ENCODE data around the gene SLC17A1. TPM values are rescaled to one million over a fixed set of nuclear protein-coding genes. Genes with fewer than 3 reads are reported as not detected.

The SLC17A1 gene
- total and polyA plus RNA-seq, 2 of the 4 experiments (the other 2 are of a cell fraction) = not detected

DNA sequence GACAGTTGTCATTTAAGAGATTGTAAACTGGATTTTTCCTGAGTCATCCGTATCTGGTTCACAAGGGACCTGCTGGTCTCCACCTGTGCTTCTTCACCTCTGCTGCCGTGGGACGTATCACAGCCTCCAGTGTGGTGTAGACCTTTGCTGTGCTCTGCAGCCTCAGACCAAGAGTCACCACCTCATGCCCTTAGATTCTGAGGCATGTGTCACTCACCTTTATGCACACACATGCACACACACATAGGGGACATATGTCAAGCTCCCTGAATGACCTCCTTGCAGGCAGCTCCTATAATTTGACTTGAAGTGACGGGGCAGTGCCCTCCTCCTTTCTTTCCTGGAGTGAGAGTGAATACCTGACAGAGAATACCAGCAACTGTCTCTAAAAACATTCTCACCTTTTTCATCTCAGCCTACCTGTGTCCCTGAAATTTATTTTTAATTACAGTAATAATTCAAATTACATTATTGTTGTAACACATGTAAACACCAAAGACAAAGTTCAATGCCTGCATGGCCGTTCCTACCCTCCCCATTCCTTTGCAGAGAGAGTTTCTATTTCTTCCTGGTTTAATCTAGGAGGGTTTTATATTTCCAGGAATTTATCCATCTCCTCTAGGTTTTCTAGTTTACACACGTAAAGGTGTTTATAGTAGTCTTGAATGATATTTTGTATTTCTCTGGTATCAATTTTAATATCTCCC, 73.8 kb downstream of the SLC17A1 start:
- in situ Hi-C loops (cut with MboI; ENCODE audit: low sequenced_read_pairs) = no loop called here
- no peak overlapping the region for H3K4me3 ChIP-seq (ENCODE audit: insufficient read depth, low read depth, low read length)
- no peak for DNase-seq
- no peaks in the 10 kb centered on the region for H4K20me1 ChIP-seq (ENCODE audit: insufficient read depth, low read length)
- ATAC-seq (ENCODE audit: low read depth) = no peak
- no peak overlapping the region for H2AFZ ChIP-seq (replicated peaks; ENCODE audit: low read length, poor library complexity)
- H2AK9ac ChIP-seq (replicated peaks; ENCODE audit: low read depth, low read length, poor library complexity) = no peak overlapping the region
- H3K18ac ChIP-seq (ENCODE audit: low read depth, low read length) = no peak overlapping the region
- no peak overlapping the region for H2BK20ac ChIP-seq (ENCODE audit: low read depth, low read length)
- H3K27ac ChIP-seq (ENCODE audit: insufficient read depth, low read length) = no peak overlapping the region
- no peak overlapping the region for H4K8ac ChIP-seq (ENCODE audit: low read depth in 2 of 2, low read length in 2 of 2)
- no peak overlapping the region for H3K56ac ChIP-seq (ENCODE audit: extremely low read depth, insufficient read depth, low read length)
- no peaks in the 10 kb centered on the region for H3K27me3 ChIP-seq (ENCODE audit: control insufficient read depth, insufficient read depth, low read length)
- dilution Hi-C loops (cut with HindIII; ENCODE audit: low sequenced_read_pairs, unreplicated experiment) = no loop called here
- ChIA-PET POLR2A (ENCODE audit: unreplicated experiment) (no interaction called here), CTCF (no interaction called here)
- H3K23ac ChIP-seq (ENCODE audit: low read depth, low read length) = no peak overlapping the region
- WGBS, 2 experiments (ENCODE audit: extremely low coverage in 2 of 2, insufficient read length in 1 of 2) = 79% methylated on average over 2 of the region's 6 CpGs; no CpG with 5 or more reads in 1 of the 2 experiments
- H3K4ac ChIP-seq (ENCODE audit: low read depth, low read length) = no peak overlapping the region
- no peak overlapping the region for H2AK5ac ChIP-seq (ENCODE audit: low read depth, low read length)
- H3K14ac ChIP-seq (replicated peaks; ENCODE audit: low read depth, low read length) = no peak overlapping the region
- H4K5ac ChIP-seq (ENCODE audit: low read depth, low read length) = no peak overlapping the region
- no peaks in the 10 kb centered on the region for H3K36me3 ChIP-seq (ENCODE audit: control insufficient read depth, insufficient read depth, low read length)
- no peaks in the 10 kb centered on the region for H3K9me3 ChIP-seq (ENCODE audit: control insufficient read depth, insufficient read depth, low read length)
- intact Hi-C loops (cut with micrococcal nuclease) = no loop called here
- H3K9ac ChIP-seq (ENCODE audit: low read depth, low read length) = no peak overlapping the region
- no peak overlapping the region for H2BK15ac ChIP-seq (ENCODE audit: low read depth, low read length)
- no peak overlapping the region for H4K91ac ChIP-seq (ENCODE audit: insufficient read depth, low read depth, low read length)
- H3K9me1 ChIP-seq (ENCODE audit: insufficient read depth, low read length) = no peaks in the 10 kb centered on the region
- H3K4me1 ChIP-seq (ENCODE audit: control insufficient read depth, insufficient read depth, low read length) = no peaks in the 10 kb centered on the region
- H3K79me1 ChIP-seq (ENCODE audit: low read depth in 1 of 2, low read length in 2 of 2) = no peaks in the 10 kb centered on the region
- H3K4me2 ChIP-seq (ENCODE audit: low read depth, low read length) = no peak overlapping the region
- TF ChIP-seq SMC3 (IDR thresholded peaks at IDR 0.05; ENCODE audit: low read depth, low read length) (no peak), RAD21 (IDR thresholded peaks at IDR 0.05; ENCODE audit: low read length) (no peak), NFE2L2 (IDR thresholded peaks at IDR 0.05; ENCODE audit: low read depth, low read length) (no peak), RCOR1 (IDR thresholded peaks at IDR 0.05; ENCODE audit: insufficient replicate concordance, low read length) (no peak), MXI1 (IDR thresholded peaks at IDR 0.05; ENCODE audit: borderline replicate concordance, low read depth, low read length) (no peak), POLR2A (IDR thresholded peaks at IDR 0.05; ENCODE audit: low read depth, low read length) (no peak), CEBPB (IDR thresholded peaks at IDR 0.05; ENCODE audit: low read depth, low read length) (no peak)
- H2BK5ac ChIP-seq (ENCODE audit: low read depth, low read length, poor library complexity, severe bottlenecking) = no peak overlapping the region
- BruUV-seq (replicated peaks) = no TSS peak
- H2BK120ac ChIP-seq (ENCODE audit: low read depth, low read length) = no peak overlapping the region
